Activated CD4-positive, alpha-beta T cell treated with anti-CD3 and anti-CD28 coated beads for 48 hours (primary cell): ENCODE data around the gene FBXO47.
"Not testable (repeated sequence)": the region's sequence is repeated elsewhere in the genome, so short reads cannot be mapped to it uniquely, and the experiment has no call there.

Experiments used
- DNase-seq: peaks from one replicate; pipeline ENCODE4 v3.0.0-alpha.2; 2020

Gene FBXO47

GRCh38 chr17:38920374-38921291, 46.6 kb downstream of the FBXO47 start:
- DNase-seq, result no peak

GRCh38 chr17:38919316-38920078, 47.7 kb downstream of the FBXO47 start:
- DNase-seq, result no peak

GRCh38 chr17:38918916-38919315, 48.3 kb downstream of the FBXO47 start:
- no peak for DNase-seq

- DNase-seq, result no peak
These were observed 48.9 kb downstream of the FBXO47 start for GRCh38 chr17:38918129-38918913.

GRCh38 chr17:38917259-38917658, 49.9 kb downstream of the FBXO47 start:
- DNase-seq, result no peak

- no peak for DNase-seq
These were observed 50.4 kb downstream of the FBXO47 start for GRCh38 chr17:38916771-38917170.

- no peak for DNase-seq
These were observed 51.6 kb downstream of the FBXO47 start for GRCh38 chr17:38915639-38915995.

- DNase-seq, result no peak
These were observed 52.2 kb downstream of the FBXO47 start for GRCh38 chr17:38914741-38915638.

GRCh38 chr17:38912221-38912813, 54.9 kb downstream of the FBXO47 start:
- no peak for DNase-seq

GRCh38 chr17:38911731-38912081, 55.5 kb downstream of the FBXO47 start:
- DNase-seq, result not testable (repeated sequence)

- no peak for DNase-seq
These were observed 56.0 kb downstream of the FBXO47 start for GRCh38 chr17:38911081-38911730.

GRCh38 chr17:38910325-38910724, 56.9 kb downstream of the FBXO47 start:
- DNase-seq, result no peak

GRCh38 chr17:38908676-38909181, 58.5 kb downstream of the FBXO47 start:
- DNase-seq, result no peak

- DNase-seq, result no peak
These were observed 59.1 kb downstream of the FBXO47 start for GRCh38 chr17:38907930-38908675.

GRCh38 chr17:38906460-38907228, 60.6 kb downstream of the FBXO47 start:
- DNase-seq, result no peak

GRCh38 chr17:38905375-38905774, 61.8 kb downstream of the FBXO47 start:
- no peak for DNase-seq

GRCh38 chr17:38904892-38905291, 62.3 kb downstream of the FBXO47 start:
- no peak for DNase-seq

- DNase-seq, result no peak
These were observed 63.8 kb downstream of the FBXO47 start for GRCh38 chr17:38903404-38903803.

GRCh38 chr17:38900978-38901656, 66.1 kb downstream of the FBXO47 start:
- peak; percentile 38 for DNase-seq
